LNCaP clone FGC (cell line): ENCODE data around the gene NUDT4.

Experiments used
- DNase-seq: peaks from one replicate; pipeline ENCODE4 v3.0.0-alpha.2; 2011; ENCODE audit warnings: low read depth
- H3K4me3 ChIP-seq: 2 replicates; pipeline ENCODE4 v1.5.1; 2011; ENCODE audit warnings: mild to moderate bottlenecking, low read depth, low read length, control low read depth
- TF ChIP-seq, protein P1 (sequence below): IDR thresholded peaks from 2 replicates; pipeline ENCODE4 v1.5.1; 2012; ENCODE audit warnings: mild to moderate bottlenecking; ENCODE audit not compliant: control insufficient read depth, insufficient read depth; ENCODE audit errors: extremely low read depth

NUDT4 gene

DNA sequence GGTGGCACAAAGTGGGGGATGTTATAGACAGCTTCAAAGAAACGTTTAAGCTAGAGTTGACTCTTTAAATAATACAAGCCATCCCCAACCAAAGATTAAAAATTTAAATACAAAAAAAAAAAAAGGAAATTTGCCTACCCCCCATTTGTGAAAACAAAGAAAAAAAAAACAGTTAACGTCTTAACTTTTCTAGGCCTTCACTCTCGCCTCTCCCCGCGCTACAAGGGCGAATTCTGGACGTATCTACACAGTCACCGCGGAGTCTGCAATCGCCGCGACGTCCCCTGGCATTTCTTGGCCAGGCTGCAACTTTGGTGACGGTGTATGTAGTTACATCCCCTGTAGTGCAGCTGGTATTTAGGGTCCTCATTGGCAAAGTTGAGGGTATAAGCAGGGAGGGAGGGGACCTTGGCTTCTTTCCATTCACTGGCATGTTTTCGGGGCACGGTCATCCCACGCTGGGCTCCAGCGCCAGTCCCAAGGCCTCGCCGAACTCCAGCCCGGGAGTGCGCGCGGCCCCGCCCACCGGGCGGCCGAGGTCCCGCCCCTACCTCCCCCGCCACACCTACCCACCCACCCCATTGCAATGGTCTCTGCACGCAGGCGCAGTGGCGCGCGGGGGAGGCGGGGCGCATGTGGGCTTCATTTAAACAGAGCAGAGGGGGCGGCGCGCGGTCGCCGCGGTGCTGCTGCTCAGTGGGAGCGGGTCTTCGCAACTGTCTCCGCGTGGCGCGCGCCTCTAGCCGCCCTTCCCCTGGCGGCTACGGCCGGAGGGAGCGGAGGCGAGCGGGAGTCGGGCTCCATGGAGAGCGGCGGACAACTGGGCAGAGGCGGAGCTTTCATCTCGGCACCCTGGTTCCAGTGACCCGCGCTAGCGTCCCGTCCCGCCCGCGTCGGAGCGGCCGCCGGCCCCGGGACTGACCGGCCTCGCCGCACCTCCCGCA lies at the start of gene NUDT4:
Gene NUDT4, plus strand, starts transcription at position 674 of the 944 bp plus-strand sequence. CDS start 398 bp downstream, outside the sequence.
- H3K4me3 ChIP-seq: peak within 1 kb of the TSS; percentile 85
- TF ChIP-seq, protein P1, sequence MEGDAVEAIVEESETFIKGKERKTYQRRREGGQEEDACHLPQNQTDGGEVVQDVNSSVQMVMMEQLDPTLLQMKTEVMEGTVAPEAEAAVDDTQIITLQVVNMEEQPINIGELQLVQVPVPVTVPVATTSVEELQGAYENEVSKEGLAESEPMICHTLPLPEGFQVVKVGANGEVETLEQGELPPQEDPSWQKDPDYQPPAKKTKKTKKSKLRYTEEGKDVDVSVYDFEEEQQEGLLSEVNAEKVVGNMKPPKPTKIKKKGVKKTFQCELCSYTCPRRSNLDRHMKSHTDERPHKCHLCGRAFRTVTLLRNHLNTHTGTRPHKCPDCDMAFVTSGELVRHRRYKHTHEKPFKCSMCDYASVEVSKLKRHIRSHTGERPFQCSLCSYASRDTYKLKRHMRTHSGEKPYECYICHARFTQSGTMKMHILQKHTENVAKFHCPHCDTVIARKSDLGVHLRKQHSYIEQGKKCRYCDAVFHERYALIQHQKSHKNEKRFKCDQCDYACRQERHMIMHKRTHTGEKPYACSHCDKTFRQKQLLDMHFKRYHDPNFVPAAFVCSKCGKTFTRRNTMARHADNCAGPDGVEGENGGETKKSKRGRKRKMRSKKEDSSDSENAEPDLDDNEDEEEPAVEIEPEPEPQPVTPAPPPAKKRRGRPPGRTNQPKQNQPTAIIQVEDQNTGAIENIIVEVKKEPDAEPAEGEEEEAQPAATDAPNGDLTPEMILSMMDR: no peak
- DNase-seq: peak; percentile 61

DNA sequence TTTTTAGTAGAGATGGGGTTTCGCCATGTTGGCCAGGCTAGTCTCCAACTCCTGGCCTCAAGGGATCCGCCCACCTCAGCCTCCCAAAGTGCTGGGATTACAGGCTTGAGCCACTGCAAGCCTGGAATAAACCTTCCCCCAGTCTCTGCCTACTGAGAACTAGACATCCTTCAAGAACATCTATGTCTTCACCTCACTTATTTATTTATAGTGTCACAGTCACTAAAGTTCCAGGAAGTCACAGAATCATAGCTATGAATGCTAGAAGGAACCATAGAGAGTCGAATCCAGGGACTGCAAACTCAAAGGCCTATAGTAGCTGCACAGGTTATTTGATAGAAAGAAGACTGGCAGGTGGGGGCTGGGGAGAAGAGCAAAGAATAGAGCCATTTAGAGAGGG lies 44.7 kb upstream of the NUDT4 start:
- DNase-seq: no peak
- no peak overlapping the region for H3K4me3 ChIP-seq
- TF ChIP-seq, protein P1: no peak

DNA sequence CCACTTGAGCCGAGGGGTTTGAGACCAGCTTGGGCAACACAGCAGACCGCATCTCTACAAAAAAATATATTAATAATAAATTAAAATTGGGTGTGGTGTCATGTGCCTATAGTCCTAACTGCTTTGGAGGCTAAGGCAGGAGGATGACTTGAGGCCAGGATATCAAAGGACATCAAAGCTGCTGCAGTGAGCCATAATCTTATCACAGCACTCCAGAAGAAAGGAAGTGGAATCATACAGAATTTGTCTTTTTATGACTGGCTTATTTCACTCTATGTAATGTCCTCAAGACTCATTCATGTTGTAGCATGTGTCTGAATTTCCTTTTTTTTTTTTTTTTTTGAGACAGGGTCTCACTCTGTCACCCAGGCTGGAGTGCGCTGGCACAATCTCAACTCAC lies 43.9 kb upstream of the NUDT4 start:
- no peak overlapping the region for H3K4me3 ChIP-seq
- TF ChIP-seq, protein P1: no peak
- no peak for DNase-seq

DNA sequence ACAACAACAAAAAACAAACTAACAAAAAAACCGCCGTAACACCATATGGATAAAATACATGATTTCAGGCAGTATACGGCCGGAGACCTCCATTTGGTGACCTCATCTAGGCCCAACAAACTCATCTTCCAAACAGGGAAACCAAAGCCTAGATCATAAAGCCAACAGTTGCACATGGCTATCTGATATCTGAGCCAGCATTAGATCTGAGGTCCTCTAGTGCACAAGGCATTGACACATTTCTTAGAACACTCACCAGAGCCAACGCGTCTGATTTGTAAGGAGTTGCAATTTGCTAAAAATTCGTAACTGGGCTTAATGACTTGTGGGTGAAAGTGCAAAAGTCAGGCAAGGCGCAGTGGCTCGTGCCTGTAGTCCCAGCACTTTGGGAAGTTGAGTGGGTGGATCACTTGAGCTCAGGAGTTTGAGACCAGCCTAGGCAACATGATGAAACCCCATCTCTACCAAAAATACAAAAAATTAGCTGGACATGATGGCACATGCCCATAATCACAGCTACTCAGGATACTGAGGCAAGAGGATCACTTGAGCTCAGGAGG lies 42.0 kb upstream of the NUDT4 start:
- TF ChIP-seq, protein P1: no peak
- DNase-seq: no peak
- no peak overlapping the region for H3K4me3 ChIP-seq

DNA sequence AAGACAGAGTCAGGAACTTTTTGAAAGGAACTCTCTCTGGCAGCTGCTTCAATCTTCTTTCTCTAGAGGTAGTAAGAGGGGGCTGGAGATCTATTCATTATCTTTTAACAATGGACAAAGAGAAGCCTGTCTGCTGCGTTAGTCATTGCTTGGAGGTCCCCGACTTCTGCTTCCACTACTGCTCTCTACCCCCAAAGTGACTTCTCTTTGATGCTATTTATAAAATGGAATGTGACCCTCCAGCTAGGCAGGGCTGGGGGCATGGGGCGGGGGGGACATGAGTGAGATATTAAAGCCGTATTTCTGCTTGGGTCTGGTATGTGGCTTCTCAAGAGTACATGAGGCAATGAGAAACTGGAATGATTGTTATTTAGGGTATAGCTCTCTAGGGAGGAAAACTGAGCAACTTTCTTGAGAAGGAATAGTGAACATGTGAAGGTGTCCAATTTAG lies 41.4 kb upstream of the NUDT4 start:
- DNase-seq: no peak
- TF ChIP-seq, protein P1: no peak
- no peak overlapping the region for H3K4me3 ChIP-seq

DNA sequence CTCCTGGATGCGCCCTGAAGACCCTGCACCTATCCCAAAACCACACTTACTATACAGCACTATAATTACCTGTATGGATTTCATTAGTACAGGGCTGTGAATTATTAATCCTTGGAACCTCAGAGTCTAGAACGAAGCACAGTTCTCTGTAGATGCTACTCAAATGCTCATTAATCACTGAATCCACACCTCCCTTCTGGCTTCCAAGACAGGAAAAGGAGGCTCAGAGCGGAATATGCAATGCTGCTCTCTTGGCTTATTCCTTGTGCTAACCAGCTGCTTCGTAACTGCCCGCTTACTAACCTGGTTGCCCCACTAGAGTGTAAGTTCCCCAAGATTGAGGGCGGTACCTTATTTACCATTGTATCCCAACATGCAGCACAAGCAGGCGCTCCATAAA lies 39.1 kb upstream of the NUDT4 start:
- TF ChIP-seq, protein P1: no peak
- no peak overlapping the region for H3K4me3 ChIP-seq
- no peak for DNase-seq
